Activated CD8-positive, alpha-beta T cell treated with anti-CD3 and anti-CD28 coated beads for 36 hours (primary cell): ENCODE measurements around the gene OR2V1. TPM values are rescaled to one million over a fixed set of nuclear protein-coding genes. Genes with fewer than 3 reads are reported as not detected.

Experiments
- ATAC-seq: fragments of 200-7000 bp; cut with Tn5 transposase; one replicate; pipeline ENCODE4 v1.10.0; 2021; ENCODE audit warnings: mild to moderate bottlenecking, moderate library complexity
- CTCF ChIA-PET: fragments of 350-600 bp; sonication (Branson Sonifier 250); formaldehyde crosslinking; loops from one replicate; lab custom pipeline; 2021; ENCODE audit warnings: antibody characterized with exemption; lab: Charles Lee
- POLR2A ChIA-PET: fragments of 350-600 bp; sonication (Branson Sonifier 250); formaldehyde crosslinking; loops from one replicate; lab custom pipeline; 2021; ENCODE audit warnings: antibody characterized with exemption; lab: Charles Lee
- DNase-seq: peaks from one replicate; pipeline ENCODE4 v3.0.0-alpha.2; 2020
- H3K27ac Mint-ChIP-seq: one replicate; pipeline ENCODE4 v1.8.0; 2021; ENCODE audit warnings: mild to moderate bottlenecking, mixed read lengths
- H3K27me3 Mint-ChIP-seq: one replicate; pipeline ENCODE4 v1.8.0; 2021; ENCODE audit warnings: mixed read lengths
- H3K36me3 Mint-ChIP-seq: one replicate; pipeline ENCODE4 v1.8.0; 2021; ENCODE audit warnings: low read depth, mixed read lengths
- H3K4me1 Mint-ChIP-seq: one replicate; pipeline ENCODE4 v1.8.0; 2021; ENCODE audit warnings: low read depth, mixed read lengths
- H3K4me3 Mint-ChIP-seq: one replicate; pipeline ENCODE4 v1.8.0; 2021; ENCODE audit warnings: mild to moderate bottlenecking, moderate library complexity, mixed read lengths
- H3K9me3 Mint-ChIP-seq: one replicate; pipeline ENCODE4 v1.8.0; 2021; ENCODE audit warnings: mixed read lengths
- intact Hi-C: fragments of 100-400 bp; cut with micrococcal nuclease; formaldehyde crosslinking; loops from one replicate; pipeline ENCODE4 v1.10.0; 2022
- total RNA-seq, 2 experiments: library from RNA; stranded (reverse); gene quantifications; one replicate each; pipeline ENCODE4 v1.2.3, GENCODE V29; 2021
- TF ChIP-seq, protein P1 (sequence below): fragments of 200-600 bp; IDR thresholded peaks from one replicate; pipeline ENCODE4 v1.8.0; 2022; ENCODE audit warnings: antibody characterized with exemption, mild to moderate bottlenecking

Gene OR2V1
- total RNA-seq, 2 experiments from 2014 or later = not detected

GRCh38 chr5:181168595-181169118, 37.7 kb upstream of the OR2V1 start:
- H3K27me3 Mint-ChIP-seq = peaks cover 64% of the 10 kb centered on the region
- no peak overlapping the region for H3K27ac Mint-ChIP-seq
- intact Hi-C loops = no loop called here
- DNase-seq = no peak
- H3K36me3 Mint-ChIP-seq = no peaks in the 10 kb centered on the region
- TF ChIP-seq, protein P1, sequence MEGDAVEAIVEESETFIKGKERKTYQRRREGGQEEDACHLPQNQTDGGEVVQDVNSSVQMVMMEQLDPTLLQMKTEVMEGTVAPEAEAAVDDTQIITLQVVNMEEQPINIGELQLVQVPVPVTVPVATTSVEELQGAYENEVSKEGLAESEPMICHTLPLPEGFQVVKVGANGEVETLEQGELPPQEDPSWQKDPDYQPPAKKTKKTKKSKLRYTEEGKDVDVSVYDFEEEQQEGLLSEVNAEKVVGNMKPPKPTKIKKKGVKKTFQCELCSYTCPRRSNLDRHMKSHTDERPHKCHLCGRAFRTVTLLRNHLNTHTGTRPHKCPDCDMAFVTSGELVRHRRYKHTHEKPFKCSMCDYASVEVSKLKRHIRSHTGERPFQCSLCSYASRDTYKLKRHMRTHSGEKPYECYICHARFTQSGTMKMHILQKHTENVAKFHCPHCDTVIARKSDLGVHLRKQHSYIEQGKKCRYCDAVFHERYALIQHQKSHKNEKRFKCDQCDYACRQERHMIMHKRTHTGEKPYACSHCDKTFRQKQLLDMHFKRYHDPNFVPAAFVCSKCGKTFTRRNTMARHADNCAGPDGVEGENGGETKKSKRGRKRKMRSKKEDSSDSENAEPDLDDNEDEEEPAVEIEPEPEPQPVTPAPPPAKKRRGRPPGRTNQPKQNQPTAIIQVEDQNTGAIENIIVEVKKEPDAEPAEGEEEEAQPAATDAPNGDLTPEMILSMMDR = no peak
- H3K9me3 Mint-ChIP-seq = no peaks in the 10 kb centered on the region
- CTCF ChIA-PET = interaction anchor here (0.7 to 1.6 kb wide), 10 partner anchors 9 to 309 kb away, joined by 3 to 7 read pairs (median 3); no protein-coding TSS in a partner anchor
- H3K4me1 Mint-ChIP-seq = peaks cover 68% of the 10 kb centered on the region
- no peak for ATAC-seq
- peak overlapping the region; percentile 63 for H3K4me3 Mint-ChIP-seq
- POLR2A ChIA-PET = interaction anchor here (0.7 to 1.5 kb wide), 4 partner anchors 8 to 621 kb away, joined by 3 to 5 read pairs (median 4); no protein-coding TSS in a partner anchor

DNA sequence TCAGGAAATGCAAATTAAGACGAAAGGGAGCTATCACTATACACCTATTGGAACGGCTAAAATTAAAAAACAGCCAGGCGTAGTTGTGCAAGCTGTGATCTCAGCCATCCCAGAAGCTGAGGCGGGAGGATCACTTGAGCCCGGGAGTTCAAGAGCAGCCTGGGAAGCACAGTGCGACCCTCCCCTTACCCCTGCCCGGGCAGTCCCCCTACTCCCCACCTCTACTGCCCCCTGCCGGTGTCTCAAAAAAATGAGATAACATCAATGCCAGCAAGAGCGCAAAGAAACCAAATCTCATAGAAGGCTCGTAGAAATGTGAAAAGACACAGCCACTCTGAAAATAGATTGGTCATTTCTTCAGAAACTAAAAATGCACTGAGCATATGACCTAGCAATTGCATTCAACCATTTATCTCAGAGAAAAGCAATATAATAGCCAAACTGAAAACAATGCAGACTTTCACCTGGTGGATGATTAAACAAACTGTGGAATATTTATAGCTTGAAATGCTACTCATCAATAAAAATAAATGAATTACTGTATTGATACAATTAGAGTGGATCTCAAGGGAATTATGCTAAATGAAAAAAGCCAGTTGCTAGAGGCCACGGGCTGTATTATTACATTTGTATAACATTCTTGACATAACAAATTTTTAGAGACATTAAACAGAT, 37.0 kb upstream of the OR2V1 start:
- Mint-ChIP-seq H3K4me3 (no peak overlapping the region), H3K27me3 (peaks cover 62% of the 10 kb centered on the region), H3K36me3 (no peaks in the 10 kb centered on the region), H3K4me1 (peaks cover 68% of the 10 kb centered on the region), H3K27ac (no peak overlapping the region), H3K9me3 (no peaks in the 10 kb centered on the region)
- ChIA-PET POLR2A (interaction anchor here (0.6 to 1.5 kb wide), 4 partner anchors 9 to 644 kb away, joined by 3 to 5 read pairs (median 4); no protein-coding TSS in a partner anchor), CTCF (interaction anchor here (0.7 to 1.6 kb wide), 10 partner anchors 9 to 309 kb away, joined by 3 to 7 read pairs (median 3); no protein-coding TSS in a partner anchor)
- intact Hi-C loops = no loop called here
- peak; percentile 42 for DNase-seq
- ATAC-seq = no peak
- TF ChIP-seq, protein P1 = peak; percentile 80

DNA sequence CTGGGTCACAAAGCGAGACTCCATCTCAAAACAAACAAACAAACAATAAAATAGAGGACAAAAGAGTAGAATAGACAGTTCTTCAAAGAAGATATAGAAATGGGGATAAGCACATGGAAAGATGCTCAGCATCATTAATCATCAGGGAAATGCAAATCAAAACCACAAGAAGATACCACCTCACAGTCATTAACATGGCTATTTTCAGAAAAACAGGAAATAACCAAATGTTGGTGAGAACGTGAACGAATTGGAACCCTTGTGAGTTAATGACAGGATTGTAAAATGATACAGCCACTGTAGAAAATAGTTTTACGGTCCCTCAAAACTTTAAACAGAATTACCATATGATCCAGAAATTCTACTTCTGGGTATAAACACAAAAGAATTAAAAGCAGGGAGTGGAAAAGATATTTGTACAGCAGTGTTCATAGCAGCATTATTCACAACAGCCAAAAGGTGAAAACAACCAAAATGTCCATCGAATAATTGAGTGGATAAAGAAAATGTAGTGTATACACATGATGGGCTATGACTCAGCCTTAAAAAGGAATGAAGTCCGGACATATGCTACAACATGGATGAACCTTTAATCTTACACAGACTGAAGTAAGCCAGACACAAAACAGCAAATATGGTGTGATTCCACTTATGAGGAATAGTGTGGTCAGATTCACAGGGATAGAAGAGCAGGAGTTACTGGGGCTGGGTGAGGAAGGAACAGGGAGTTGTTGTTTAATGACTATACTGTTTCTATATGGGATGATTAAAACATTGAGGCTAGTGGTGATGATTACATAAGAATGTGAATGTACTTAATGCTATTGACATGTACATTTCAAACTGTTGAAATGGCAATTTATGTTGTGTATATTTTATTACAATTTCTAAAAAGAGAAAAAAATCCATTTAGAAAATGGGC, 36.1 kb upstream of the OR2V1 start:
- ATAC-seq (no peak), DNase-seq (no peak)
- no peaks in the 10 kb centered on the region for H3K36me3 Mint-ChIP-seq
- ChIA-PET POLR2A (interaction anchor here (0.6 kb wide), 1 partner anchor 643 kb away, joined by 3 read pairs; no protein-coding TSS in a partner anchor), CTCF (interaction anchor here (1.0 to 1.2 kb wide), 3 partner anchors 10 to 308 kb away, joined by 3 to 4 read pairs (median 3); no protein-coding TSS in a partner anchor)
- H3K9me3 Mint-ChIP-seq = no peaks in the 10 kb centered on the region
- TF ChIP-seq, protein P1 = no peak
- peak overlapping the region; percentile 40 for H3K27ac Mint-ChIP-seq
- intact Hi-C loops = no loop called here
- peaks cover 55% of the 10 kb centered on the region for H3K27me3 Mint-ChIP-seq
- H3K4me1 Mint-ChIP-seq = peaks cover 64% of the 10 kb centered on the region
- no peak overlapping the region for H3K4me3 Mint-ChIP-seq

- Mint-ChIP-seq H3K9me3 (no peaks in the 10 kb centered on the region), H3K4me3 (peak overlapping the region; percentile 57), H3K27me3 (peaks cover 35% of the 10 kb centered on the region), H3K36me3 (no peaks in the 10 kb centered on the region), H3K27ac (peak overlapping the region; percentile 85), H3K4me1 (peaks cover 62% of the 10 kb centered on the region)
- DNase-seq (peak; percentile 65), ATAC-seq (no peak)
- ChIA-PET CTCF (no interaction called here), POLR2A (no interaction called here)
- TF ChIP-seq, protein P1 = no peak
- intact Hi-C loops = no loop called here
These were observed 33.3 kb upstream of the OR2V1 start for GRCh38 chr5:181164076-181164952.
